ENCODE results near the gene SLC18A2.

Gene SLC18A2

GRCh38 chr10:117262903-117263293 is 22.0 kb downstream of the SLC18A2 start:
- Histone ChIP-seq H2BK120ac (ENCODE audit: low read depth, low read length) (no peak overlapping the region), H3K36me3 (ENCODE audit: control insufficient read depth in 1 of 2, insufficient read depth in 2 of 2, low read depth in 1 of 2, low read length in 2 of 2) (no peaks in the 10 kb centered on the region), H4K91ac (ENCODE audit: low read length) (no peak overlapping the region), H2BK5ac (ENCODE audit: low read depth, low read length, poor library complexity, severe bottlenecking) (peak overlapping the region; percentile 23), H3K4ac (ENCODE audit: low read depth in 1 of 2, low read length in 2 of 2) (no peak overlapping the region), H3K4me1 (ENCODE audit: control insufficient read depth, insufficient read depth, low read depth, low read length) (no peaks in the 10 kb centered on the region), H3K27me3 (ENCODE audit: control insufficient read depth in 1 of 2, insufficient read depth in 1 of 2, low read length in 2 of 2) (peaks cover 30 to 42% of the 10 kb centered on the region in 2 experiments), H4K8ac (ENCODE audit: low read length) (no peak overlapping the region), H3K4me3 (ENCODE audit: insufficient read depth in 1 of 2, low read depth in 1 of 2, low read length in 2 of 2) (no peak overlapping the region), H2BK12ac (ENCODE audit: low read length in 2 of 2) (no peak overlapping the region), H3K18ac (ENCODE audit: low read depth in 1 of 2, low read length in 2 of 2) (no peak overlapping the region), H2AFZ (ENCODE audit: low read depth, low read length) (no peak overlapping the region), H3K9ac (ENCODE audit: low read length) (no peak overlapping the region), H3K14ac (ENCODE audit: low read length in 2 of 2) (no peak overlapping the region), H3K79me1 (replicated peaks; ENCODE audit: low read length, poor library complexity, severe bottlenecking) (no peaks in the 10 kb centered on the region), H3K9me3 (ENCODE audit: control insufficient read depth, low read length) (no peaks in the 10 kb centered on the region), H2AK5ac (ENCODE audit: low read length, severe bottlenecking) (no peak overlapping the region), H3K4me2 (ENCODE audit: low read length, poor library complexity, severe bottlenecking) (no peak overlapping the region), H3K27ac (ENCODE audit: low read length, poor library complexity, severe bottlenecking) (no peak overlapping the region), H3K23ac (ENCODE audit: low read length in 2 of 2) (no peak overlapping the region), H2BK15ac (ENCODE audit: low read depth, poor library complexity, severe bottlenecking) (no peak overlapping the region)
- 60% methylated on average over 7 of the region's 7 CpGs for WGBS
- DNase-seq: no peak

GRCh38 chr10:117264782-117265181 is 23.9 kb downstream of the SLC18A2 start:
- Histone ChIP-seq H3K9ac (ENCODE audit: low read length) (no peak overlapping the region), H3K4me2 (ENCODE audit: low read length, poor library complexity, severe bottlenecking) (no peak overlapping the region), H3K27ac (ENCODE audit: low read length, poor library complexity, severe bottlenecking) (no peak overlapping the region), H3K4me1 (ENCODE audit: control insufficient read depth, insufficient read depth, low read depth, low read length) (no peaks in the 10 kb centered on the region), H2BK120ac (ENCODE audit: low read depth, low read length) (no peak overlapping the region), H3K79me1 (replicated peaks; ENCODE audit: low read length, poor library complexity, severe bottlenecking) (no peaks in the 10 kb centered on the region), H3K27me3 (ENCODE audit: control insufficient read depth in 1 of 2, insufficient read depth in 1 of 2, low read length in 2 of 2) (peaks cover 23 to 31% of the 10 kb centered on the region in 2 experiments), H2AK5ac (ENCODE audit: low read length, severe bottlenecking) (no peak overlapping the region), H3K18ac (ENCODE audit: low read depth in 1 of 2, low read length in 2 of 2) (no peak overlapping the region), H2AFZ (ENCODE audit: low read depth, low read length) (no peak overlapping the region), H3K4ac (ENCODE audit: low read depth in 1 of 2, low read length in 2 of 2) (no peak overlapping the region), H2BK5ac (ENCODE audit: low read depth, low read length, poor library complexity, severe bottlenecking) (no peak overlapping the region), H3K23ac (ENCODE audit: low read length in 2 of 2) (no peak overlapping the region), H3K14ac (ENCODE audit: low read length in 2 of 2) (no peak overlapping the region), H3K36me3 (ENCODE audit: control insufficient read depth in 1 of 2, insufficient read depth in 2 of 2, low read depth in 1 of 2, low read length in 2 of 2) (no peaks in the 10 kb centered on the region), H2BK15ac (ENCODE audit: low read depth, poor library complexity, severe bottlenecking) (no peak overlapping the region), H4K91ac (ENCODE audit: low read length) (no peak overlapping the region), H2BK12ac (ENCODE audit: low read length in 2 of 2) (no peak overlapping the region), H4K8ac (ENCODE audit: low read length) (no peak overlapping the region), H3K9me3 (ENCODE audit: control insufficient read depth, low read length) (no peaks in the 10 kb centered on the region), H3K4me3 (ENCODE audit: insufficient read depth in 1 of 2, low read depth in 1 of 2, low read length in 2 of 2) (no peak overlapping the region)
- DNase-seq: no peak
- WGBS: 68% methylated on average over 7 of the region's 7 CpGs

GRCh38 chr10:117266400-117266799 is 25.5 kb downstream of the SLC18A2 start:
- Histone ChIP-seq H3K9ac (ENCODE audit: low read length) (no peak overlapping the region), H4K8ac (ENCODE audit: low read length) (no peak overlapping the region), H3K18ac (ENCODE audit: low read depth in 1 of 2, low read length in 2 of 2) (no peak overlapping the region), H3K4me1 (ENCODE audit: control insufficient read depth, insufficient read depth, low read depth, low read length) (no peaks in the 10 kb centered on the region), H2BK5ac (ENCODE audit: low read depth, low read length, poor library complexity, severe bottlenecking) (no peak overlapping the region), H2AK5ac (ENCODE audit: low read length, severe bottlenecking) (no peak overlapping the region), H3K9me3 (ENCODE audit: control insufficient read depth, low read length) (no peaks in the 10 kb centered on the region), H2BK120ac (ENCODE audit: low read depth, low read length) (no peak overlapping the region), H2BK12ac (ENCODE audit: low read length in 2 of 2) (no peak overlapping the region), H3K14ac (ENCODE audit: low read length in 2 of 2) (no peak overlapping the region), H2AFZ (ENCODE audit: low read depth, low read length) (no peak overlapping the region), H3K4me3 (ENCODE audit: insufficient read depth in 1 of 2, low read depth in 1 of 2, low read length in 2 of 2) (no peak overlapping the region), H3K36me3 (ENCODE audit: control insufficient read depth in 1 of 2, insufficient read depth in 2 of 2, low read depth in 1 of 2, low read length in 2 of 2) (no peaks in the 10 kb centered on the region), H2BK15ac (ENCODE audit: low read depth, poor library complexity, severe bottlenecking) (no peak overlapping the region), H3K79me1 (replicated peaks; ENCODE audit: low read length, poor library complexity, severe bottlenecking) (no peaks in the 10 kb centered on the region), H3K4ac (ENCODE audit: low read depth in 1 of 2, low read length in 2 of 2) (no peak overlapping the region), H3K4me2 (ENCODE audit: low read length, poor library complexity, severe bottlenecking) (no peak overlapping the region), H3K23ac (ENCODE audit: low read length in 2 of 2) (no peak overlapping the region), H3K27ac (ENCODE audit: low read length, poor library complexity, severe bottlenecking) (no peak overlapping the region), H3K27me3 (ENCODE audit: control insufficient read depth in 1 of 2, insufficient read depth in 1 of 2, low read length in 2 of 2) (peaks cover 7 to 16% of the 10 kb centered on the region in 2 experiments), H4K91ac (ENCODE audit: low read length) (no peak overlapping the region)
- DNase-seq: no peak
- 83% methylated on average over 6 of the region's 9 CpGs for WGBS

- Histone ChIP-seq H2BK15ac (ENCODE audit: low read depth, poor library complexity, severe bottlenecking) (no peak overlapping the region), H3K4me1 (ENCODE audit: control insufficient read depth, insufficient read depth, low read depth, low read length) (no peaks in the 10 kb centered on the region), H2BK5ac (ENCODE audit: low read depth, low read length, poor library complexity, severe bottlenecking) (no peak overlapping the region), H2AK5ac (ENCODE audit: low read length, severe bottlenecking) (no peak overlapping the region), H3K36me3 (ENCODE audit: control insufficient read depth in 1 of 2, insufficient read depth in 2 of 2, low read depth in 1 of 2, low read length in 2 of 2) (no peaks in the 10 kb centered on the region), H2BK120ac (ENCODE audit: low read depth, low read length) (no peak overlapping the region), H3K9me3 (ENCODE audit: control insufficient read depth, low read length) (no peaks in the 10 kb centered on the region), H3K4me2 (ENCODE audit: low read length, poor library complexity, severe bottlenecking) (no peak overlapping the region), H3K4me3 (ENCODE audit: insufficient read depth in 1 of 2, low read depth in 1 of 2, low read length in 2 of 2) (no peak overlapping the region), H2BK12ac (ENCODE audit: low read length in 2 of 2) (no peak overlapping the region), H3K79me1 (replicated peaks; ENCODE audit: low read length, poor library complexity, severe bottlenecking) (no peaks in the 10 kb centered on the region), H3K27ac (ENCODE audit: low read length, poor library complexity, severe bottlenecking) (no peak overlapping the region), H3K4ac (ENCODE audit: low read depth in 1 of 2, low read length in 2 of 2) (no peak overlapping the region), H3K27me3 (ENCODE audit: control insufficient read depth in 1 of 2, insufficient read depth in 1 of 2, low read length in 2 of 2) (peaks cover 5 to 12% of the 10 kb centered on the region in 2 experiments), H4K91ac (ENCODE audit: low read length) (no peak overlapping the region), H3K18ac (ENCODE audit: low read depth in 1 of 2, low read length in 2 of 2) (no peak overlapping the region), H4K8ac (ENCODE audit: low read length) (no peak overlapping the region), H3K14ac (ENCODE audit: low read length in 2 of 2) (no peak overlapping the region), H3K23ac (ENCODE audit: low read length in 2 of 2) (no peak overlapping the region), H2AFZ (ENCODE audit: low read depth, low read length) (no peak overlapping the region), H3K9ac (ENCODE audit: low read length) (no peak overlapping the region)
- no peak for DNase-seq
- no CpG with 5 or more reads among the region's 2 CpGs for WGBS
Observed at GRCh38 chr10:117266812-117267211, 25.9 kb downstream of the SLC18A2 start.
